ENCODE data around the gene SERPINB6.
"Not testable (repeated sequence)": the region's sequence is repeated elsewhere in the genome, so short reads cannot be mapped to it uniquely, and the experiment has no call there.

Gene SERPINB6

GRCh38 chr6:2958776-2959175 is 12.6 kb downstream of the SERPINB6 start:
- DNase-seq (ENCODE audit: low read depth), result no peak

- DNase-seq (ENCODE audit: low read depth), result no peak
Measured at GRCh38 chr6:2958331-2958711, 13.0 kb downstream of the SERPINB6 start.

GRCh38 chr6:2957696-2958330 is 13.6 kb downstream of the SERPINB6 start:
- no peak for DNase-seq (ENCODE audit: low read depth)

DNA sequence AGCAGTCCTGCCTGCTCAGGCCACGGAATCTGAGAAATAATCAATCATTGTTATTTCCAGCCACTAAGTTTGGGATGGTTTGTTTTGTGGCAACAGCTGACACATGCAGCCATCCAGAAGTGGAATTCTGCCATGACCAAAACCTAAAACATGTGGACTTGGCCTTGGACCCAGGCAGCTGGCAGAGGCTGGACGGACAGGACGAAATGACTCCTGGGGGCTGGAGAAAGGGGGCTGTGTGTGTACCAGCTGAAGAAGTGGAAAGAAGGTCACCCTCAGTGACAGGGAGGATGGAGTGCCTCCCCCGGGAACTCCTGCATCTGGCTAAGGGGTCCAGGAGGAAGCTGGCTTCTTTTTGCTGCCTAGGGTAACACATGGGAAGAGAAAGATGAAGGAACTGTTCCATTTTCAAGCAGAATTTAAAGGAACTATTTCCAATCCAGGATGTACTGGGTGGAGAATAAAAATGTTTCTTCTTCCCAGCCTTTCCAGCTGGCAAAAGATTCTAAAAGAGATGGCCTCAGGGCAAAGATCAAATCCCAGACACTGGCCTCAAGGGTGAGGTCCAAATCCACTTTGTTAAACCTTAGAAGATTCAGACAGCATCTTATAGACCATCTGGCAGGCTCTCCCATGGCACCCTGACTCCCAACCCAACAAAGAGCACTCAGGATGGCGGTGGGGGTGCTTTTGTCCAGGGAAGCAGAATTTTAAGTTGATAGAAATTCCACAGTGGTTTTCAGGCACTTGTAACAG is 14.3 kb downstream of the SERPINB6 start:
- no peak for DNase-seq (ENCODE audit: low read depth)

GRCh38 chr6:2953098-2953497 is 18.3 kb downstream of the SERPINB6 start:
- no peak for DNase-seq (ENCODE audit: low read depth)

- DNase-seq (ENCODE audit: low read depth), result peak; percentile 38
Measured at GRCh38 chr6:2952557-2953095, 18.7 kb downstream of the SERPINB6 start.

DNA sequence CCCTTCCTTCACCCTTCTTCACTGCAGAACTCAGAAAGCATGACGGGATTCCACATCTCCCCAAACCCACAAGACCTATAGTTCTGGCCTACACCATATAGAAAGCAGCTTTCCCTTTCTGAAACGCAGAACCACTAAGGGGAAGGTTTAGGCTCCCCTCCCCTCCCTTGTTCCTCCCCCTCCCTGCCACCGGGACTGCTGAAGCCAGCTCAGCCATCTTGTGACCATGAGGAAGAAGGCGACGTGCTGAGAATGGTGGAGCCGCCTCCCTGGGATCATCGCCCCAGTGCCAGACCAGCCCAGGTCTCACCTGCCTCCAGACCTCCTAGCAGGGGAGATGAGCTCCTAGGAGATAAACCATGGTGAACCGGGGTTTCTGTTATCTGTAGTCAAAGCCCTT is 19.6 kb downstream of the SERPINB6 start:
- no peak for DNase-seq (ENCODE audit: low read depth)

- DNase-seq (ENCODE audit: low read depth), result no peak
Measured at GRCh38 chr6:2950713-2951112, 20.7 kb downstream of the SERPINB6 start.

DNA sequence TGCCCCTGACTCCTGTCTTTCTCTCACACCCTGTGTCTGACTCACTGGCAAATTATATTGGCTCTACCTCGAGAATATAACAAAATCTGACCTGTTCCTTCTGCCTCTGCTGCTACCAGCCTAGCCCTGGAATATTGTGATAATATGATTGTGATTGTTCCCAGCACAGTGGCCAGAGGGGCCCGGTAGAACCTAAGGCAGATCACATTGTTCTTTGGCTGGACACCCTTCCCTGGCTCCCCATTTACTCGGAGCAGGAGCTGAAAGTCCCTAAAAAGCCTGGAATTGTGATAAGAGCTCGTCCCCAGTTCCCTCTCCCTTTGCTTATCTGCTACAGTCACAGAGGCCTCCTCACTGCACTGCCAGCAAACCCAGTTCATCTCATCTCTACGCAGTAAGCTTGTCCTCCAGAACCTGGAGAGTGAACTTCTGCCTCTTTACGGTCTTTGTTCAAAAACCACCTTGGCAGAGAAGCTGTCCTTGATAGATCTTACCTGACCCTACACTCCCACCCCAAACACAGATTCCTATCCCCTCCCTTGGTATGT is 21.8 kb downstream of the SERPINB6 start:
- no peak for DNase-seq (ENCODE audit: low read depth)

DNA sequence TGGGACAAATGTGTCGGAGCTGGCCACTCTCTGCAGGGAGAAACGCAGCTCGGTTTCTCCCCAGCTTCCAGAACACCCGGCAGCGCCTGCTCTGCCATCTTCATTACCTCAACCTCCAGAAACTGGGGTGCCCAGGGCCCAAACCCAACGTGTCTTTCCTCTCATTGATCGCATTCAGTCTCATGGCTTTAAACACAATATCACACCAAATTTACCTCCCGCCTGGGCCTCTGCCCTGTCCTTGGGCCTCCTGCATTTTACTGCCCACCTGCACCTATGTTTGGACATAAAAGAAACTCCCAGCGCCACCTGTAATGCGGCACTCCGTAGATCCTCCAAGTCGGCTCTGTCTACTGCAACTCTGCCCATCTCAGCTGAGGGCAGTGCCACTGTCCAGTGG is 22.2 kb downstream of the SERPINB6 start:
- DNase-seq (ENCODE audit: low read depth), result no peak

- DNase-seq (ENCODE audit: low read depth), result no peak
Measured at GRCh38 chr6:2948228-2949025, 22.9 kb downstream of the SERPINB6 start.

- DNase-seq (ENCODE audit: low read depth), result no peak
Measured at GRCh38 chr6:2947445-2947844, 23.9 kb downstream of the SERPINB6 start.

DNA sequence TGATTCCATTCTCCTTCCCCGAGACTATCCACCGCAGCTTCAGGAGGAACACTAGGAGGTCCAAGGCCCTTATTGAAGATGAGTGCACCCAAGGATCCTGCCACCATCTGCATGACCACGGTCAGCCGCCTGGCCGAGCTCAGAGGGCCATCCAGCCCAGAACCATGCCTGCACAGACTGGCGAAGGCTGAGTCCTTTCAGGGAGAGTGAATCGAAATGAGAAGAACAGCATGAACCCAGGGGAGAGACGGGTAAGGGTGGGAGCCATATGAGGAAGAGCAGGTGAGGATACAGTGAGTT is 26.3 kb downstream of the SERPINB6 start:
- DNase-seq (ENCODE audit: low read depth), result no peak

DNA sequence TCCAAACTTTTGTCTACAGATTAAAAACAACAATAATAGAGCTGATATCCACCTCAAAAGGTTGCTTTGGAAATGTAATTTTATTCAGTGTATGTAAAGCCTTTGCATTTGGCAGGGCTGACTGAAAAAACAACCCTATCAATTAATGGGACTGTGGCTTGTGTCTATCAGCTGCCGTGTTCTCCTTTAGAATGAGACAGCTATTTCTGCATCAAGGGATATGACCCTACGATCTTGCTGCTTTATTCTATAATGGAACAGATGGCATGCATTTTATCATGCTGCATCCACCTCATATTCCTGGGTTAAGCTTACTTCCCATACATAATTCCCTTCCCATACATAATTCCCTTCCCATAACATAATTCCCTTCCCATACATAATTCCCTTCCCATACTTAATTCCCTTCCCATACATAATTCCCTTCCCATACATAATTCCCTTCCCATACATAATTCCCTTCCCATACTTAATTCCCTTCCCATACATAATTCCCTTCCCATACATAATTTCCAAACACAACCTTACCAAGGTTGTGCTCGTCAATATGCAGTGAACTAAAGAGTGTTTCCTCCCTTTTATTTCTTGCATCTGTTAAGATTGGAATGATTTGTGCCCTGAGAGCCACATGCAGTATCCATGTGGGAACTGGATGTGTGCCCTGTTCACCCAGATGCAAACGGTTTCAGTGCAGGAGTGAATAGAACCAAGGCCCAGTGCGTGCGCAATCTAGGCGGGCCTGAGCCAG is 26.8 kb downstream of the SERPINB6 start:
- no peak for DNase-seq (ENCODE audit: low read depth)

- no peak for DNase-seq (ENCODE audit: low read depth)
Measured at GRCh38 chr6:2943564-2943955, 27.8 kb downstream of the SERPINB6 start.

DNA sequence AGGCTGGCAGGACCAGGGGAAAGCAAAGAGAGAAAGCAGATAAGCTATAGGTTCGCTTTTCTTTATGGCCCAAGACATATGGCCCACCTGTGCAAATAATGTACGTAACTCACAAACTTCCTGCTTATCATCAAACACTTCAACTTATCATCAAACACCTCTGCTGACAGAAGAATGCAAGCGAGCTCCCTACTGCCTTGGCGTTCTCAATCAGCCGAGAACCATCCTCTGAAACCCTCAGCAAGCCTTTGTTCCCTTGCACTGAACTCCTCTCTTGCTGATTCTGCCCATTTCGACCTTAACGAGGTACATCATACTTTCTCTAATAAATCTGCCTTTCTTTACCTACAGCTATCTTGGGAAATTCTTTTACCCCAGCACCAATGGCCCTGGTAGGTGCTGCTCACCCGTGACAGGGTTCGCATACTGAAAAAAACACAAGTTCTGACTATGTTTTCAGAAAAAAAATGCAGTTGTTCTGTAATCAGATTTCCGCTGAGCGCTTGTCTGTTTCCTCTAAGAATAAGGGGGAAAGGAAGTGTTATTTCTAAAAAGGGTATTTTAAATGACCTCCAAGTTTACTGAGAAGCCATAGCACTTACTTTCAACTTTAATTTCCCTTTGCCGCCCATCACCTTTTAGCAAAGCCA is 28.3 kb downstream of the SERPINB6 start:
- no peak for DNase-seq (ENCODE audit: low read depth)

DNA sequence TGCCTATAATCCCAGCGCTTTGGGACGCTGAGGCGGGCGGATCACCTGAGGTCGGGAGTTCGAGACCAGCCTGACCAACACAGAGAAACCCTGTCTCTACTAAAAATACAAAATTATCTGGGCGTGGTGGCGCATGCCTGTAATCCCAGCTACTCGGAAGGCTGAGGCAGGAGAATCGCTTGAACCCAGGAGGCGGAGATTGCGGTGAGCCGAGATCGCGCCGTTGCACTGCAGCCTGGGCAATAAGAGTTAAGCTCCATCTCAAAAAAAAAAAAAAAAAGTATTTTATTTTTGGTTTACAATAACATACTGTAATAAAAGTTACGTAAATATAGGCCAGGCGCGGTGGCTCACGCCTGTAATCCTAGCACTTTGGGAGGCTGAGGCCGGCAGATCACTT is 29.3 kb downstream of the SERPINB6 start:
- not testable (repeated sequence) for DNase-seq (ENCODE audit: low read depth)

GRCh38 chr6:2940851-2941250 is 30.5 kb downstream of the SERPINB6 start:
- DNase-seq (ENCODE audit: low read depth), result no peak

DNA sequence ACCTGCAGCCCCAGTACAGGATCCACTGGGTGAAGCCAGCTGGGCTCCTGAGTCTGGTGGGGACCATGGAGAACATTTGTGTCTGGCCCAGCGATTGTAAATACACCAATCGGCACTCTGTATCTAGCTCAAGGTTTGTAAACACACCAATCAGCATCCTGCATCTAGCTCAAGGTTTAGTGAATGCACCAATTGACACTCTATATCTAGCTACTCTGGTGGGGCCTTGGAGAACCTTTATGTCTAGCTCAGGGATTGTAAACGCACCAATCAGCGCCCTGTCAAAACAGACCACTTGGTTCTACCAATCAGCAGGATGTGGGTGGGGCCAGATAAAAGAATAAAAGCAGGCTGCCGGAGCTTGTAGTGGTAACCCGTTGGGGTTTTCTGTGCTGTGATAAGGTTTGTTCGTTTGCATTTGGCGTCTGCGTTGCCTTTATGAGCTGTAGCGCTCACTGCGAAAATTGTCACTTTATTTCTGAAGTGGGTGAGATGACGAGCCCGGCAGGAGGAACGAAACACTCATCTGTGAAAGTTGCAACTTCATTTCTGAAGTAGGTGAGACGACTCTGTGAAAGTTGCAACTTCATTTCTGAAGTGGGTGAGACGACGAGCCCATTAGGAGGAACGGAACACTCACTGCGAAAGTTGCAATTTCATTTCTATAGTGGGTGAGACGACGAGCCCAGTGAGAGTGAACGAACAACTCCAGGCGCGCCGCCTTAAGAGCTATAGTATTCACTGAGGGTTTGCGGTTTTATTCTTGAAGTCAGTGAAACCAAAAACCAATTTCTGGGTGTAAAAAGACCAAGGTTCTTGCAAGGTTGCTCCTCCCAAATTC is 31.1 kb downstream of the SERPINB6 start:
- peak; percentile 64 for DNase-seq (ENCODE audit: low read depth)

- no peak for DNase-seq (ENCODE audit: low read depth)
Measured at GRCh38 chr6:2939315-2940009, 31.9 kb downstream of the SERPINB6 start.
